Activated CD8-positive, alpha-beta T cell treated with anti-CD3 and anti-CD28 coated beads for 36 hours (primary cell): ENCODE results near the gene FSTL4. TPM values are rescaled to one million over a fixed set of nuclear protein-coding genes. Genes with fewer than 3 reads are reported as not detected.

Source experiments
- ATAC-seq: fragments of 200-7000 bp; cut with Tn5 transposase; one replicate; pipeline ENCODE4 v1.10.0; 2021; ENCODE audit warnings: mild to moderate bottlenecking, moderate library complexity
- CTCF ChIA-PET: fragments of 350-600 bp; sonication (Branson Sonifier 250); formaldehyde crosslinking; loops from one replicate; lab custom pipeline; 2021; ENCODE audit warnings: antibody characterized with exemption; lab: Charles Lee
- POLR2A ChIA-PET: fragments of 350-600 bp; sonication (Branson Sonifier 250); formaldehyde crosslinking; loops from one replicate; lab custom pipeline; 2021; ENCODE audit warnings: antibody characterized with exemption; lab: Charles Lee
- DNase-seq: peaks from one replicate; pipeline ENCODE4 v3.0.0-alpha.2; 2020
- H3K27ac Mint-ChIP-seq: one replicate; pipeline ENCODE4 v1.8.0; 2021; ENCODE audit warnings: mild to moderate bottlenecking, mixed read lengths
- H3K27me3 Mint-ChIP-seq: one replicate; pipeline ENCODE4 v1.8.0; 2021; ENCODE audit warnings: mixed read lengths
- H3K36me3 Mint-ChIP-seq: one replicate; pipeline ENCODE4 v1.8.0; 2021; ENCODE audit warnings: low read depth, mixed read lengths
- H3K4me1 Mint-ChIP-seq: one replicate; pipeline ENCODE4 v1.8.0; 2021; ENCODE audit warnings: low read depth, mixed read lengths
- H3K4me3 Mint-ChIP-seq: one replicate; pipeline ENCODE4 v1.8.0; 2021; ENCODE audit warnings: mild to moderate bottlenecking, moderate library complexity, mixed read lengths
- H3K9me3 Mint-ChIP-seq: one replicate; pipeline ENCODE4 v1.8.0; 2021; ENCODE audit warnings: mixed read lengths
- CTCF ChIP-seq: fragments of 200-600 bp; IDR thresholded peaks from one replicate; pipeline ENCODE4 v1.8.0; 2022; ENCODE audit warnings: antibody characterized with exemption, mild to moderate bottlenecking
- intact Hi-C: fragments of 100-400 bp; cut with micrococcal nuclease; formaldehyde crosslinking; loops from one replicate; pipeline ENCODE4 v1.10.0; 2022
- total RNA-seq, 2 experiments: library from RNA; stranded (reverse); gene quantifications; one replicate each; pipeline ENCODE4 v1.2.3, GENCODE V29; 2021

The FSTL4 gene
- total RNA-seq, 2 experiments from 2014 or later: not detected

DNA sequence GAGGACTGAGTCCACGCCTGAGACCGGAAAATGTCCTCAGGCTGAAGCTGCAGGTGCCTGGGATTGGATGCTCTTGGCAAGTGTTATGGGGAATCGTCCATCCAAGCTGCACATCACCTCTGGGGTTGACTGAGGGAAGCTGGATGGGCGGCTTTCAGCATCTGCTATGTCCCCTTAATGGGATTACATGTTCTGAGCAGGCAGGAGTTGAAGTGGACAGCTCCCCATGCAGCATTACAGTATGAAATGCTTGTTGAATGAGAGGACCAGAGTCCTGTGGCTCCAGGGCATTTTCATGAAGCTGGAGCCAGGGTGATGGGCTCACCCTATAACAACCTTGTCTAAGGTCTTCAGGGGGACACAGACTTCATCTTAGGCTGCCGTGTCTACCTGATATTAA, 289.6 kb downstream of the FSTL4 start:
- no peak overlapping the region for H3K4me3 Mint-ChIP-seq
- intact Hi-C loops: no loop called here
- H3K36me3 Mint-ChIP-seq: no peaks in the 10 kb centered on the region
- no peak overlapping the region for H3K27ac Mint-ChIP-seq
- peaks cover 14% of the 10 kb centered on the region for H3K4me1 Mint-ChIP-seq
- no peak for DNase-seq
- no peak for ATAC-seq
- ChIA-PET POLR2A (interaction anchor here (1.2 kb wide), 1 partner anchor 682 kb away, joined by 3 read pairs; the partner anchor contains the start of gene VDAC1), CTCF (interaction anchor here (0.7 to 1.3 kb wide), 2 partner anchors 16 to 43 kb away, joined by 3 to 4 read pairs; no protein-coding TSS in a partner anchor)
- no peak for TF ChIP-seq CTCF
- no peaks in the 10 kb centered on the region for H3K9me3 Mint-ChIP-seq
- no peaks in the 10 kb centered on the region for H3K27me3 Mint-ChIP-seq

DNA sequence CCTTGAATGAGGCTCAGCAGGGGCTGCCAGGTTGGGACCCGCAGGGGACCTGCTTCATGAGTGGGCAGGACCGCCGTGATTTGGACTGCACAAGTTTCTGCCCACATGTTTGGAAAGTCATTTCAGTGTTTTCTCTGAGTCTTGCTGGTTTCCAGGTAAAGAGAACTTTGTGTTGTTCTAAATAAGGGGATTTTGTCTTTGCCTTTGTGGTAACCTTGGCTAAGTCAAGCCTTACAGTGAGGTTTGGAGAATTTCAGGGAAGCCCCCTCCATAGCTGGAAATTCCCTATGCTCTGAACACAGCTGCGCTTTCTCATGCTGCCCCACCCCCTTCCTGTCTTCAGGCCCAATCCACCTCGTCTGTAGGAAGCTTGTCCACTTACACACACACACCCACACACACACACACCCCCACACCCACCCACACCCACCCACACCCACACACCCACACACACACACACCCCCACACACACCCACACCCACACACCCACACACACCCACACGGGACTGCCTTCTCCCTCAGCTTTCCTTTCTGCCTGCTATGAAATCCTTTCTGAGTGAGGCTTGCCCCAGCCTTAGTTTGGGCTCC, 290.4 kb downstream of the FSTL4 start:
- DNase-seq: peak; percentile 76
- peak overlapping the region; percentile 19 for H3K27ac Mint-ChIP-seq
- no peak overlapping the region for H3K4me3 Mint-ChIP-seq
- H3K27me3 Mint-ChIP-seq: no peaks in the 10 kb centered on the region
- no peaks in the 10 kb centered on the region for H3K36me3 Mint-ChIP-seq
- H3K9me3 Mint-ChIP-seq: no peaks in the 10 kb centered on the region
- no peak for TF ChIP-seq CTCF
- intact Hi-C loops: no loop called here
- peaks cover 14% of the 10 kb centered on the region for H3K4me1 Mint-ChIP-seq
- ATAC-seq: peak; percentile 86
- ChIA-PET POLR2A (interaction anchor here (0.9 to 1.2 kb wide), 2 partner anchors 9 to 682 kb away, joined by 3 read pairs; partner anchors contain the start of gene VDAC1), CTCF (interaction anchor here (1.2 to 1.3 kb wide), 2 partner anchors 43 to 100 kb away, joined by 4 read pairs; no protein-coding TSS in a partner anchor)

DNA sequence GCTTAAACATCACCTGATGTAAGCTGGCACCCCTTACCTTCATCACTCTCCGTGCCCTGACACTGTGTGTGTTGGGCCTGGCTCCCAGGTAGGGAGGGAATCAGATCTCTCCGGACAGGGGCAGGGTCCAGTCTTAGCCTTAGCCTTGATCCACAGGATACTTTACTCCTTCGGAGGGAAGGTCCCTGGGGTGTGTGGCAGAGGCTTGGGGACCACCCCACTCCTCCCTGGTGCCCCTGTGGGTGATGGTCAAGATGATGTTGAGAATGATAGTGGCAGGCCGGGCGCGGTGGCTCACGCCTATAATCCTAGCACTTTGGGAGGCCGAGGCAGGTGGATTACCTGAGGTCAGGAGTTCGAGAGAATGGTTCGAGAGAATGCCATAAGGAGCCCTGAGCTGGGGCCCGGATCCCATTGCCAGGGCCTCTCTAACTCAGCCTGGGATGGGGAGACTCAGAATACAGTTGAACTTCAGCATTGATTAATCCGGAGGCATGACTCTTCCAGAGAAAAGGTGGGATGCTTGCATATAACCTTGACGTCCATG, 291.0 kb downstream of the FSTL4 start:
- no peak for ATAC-seq
- no peak for DNase-seq
- H3K27ac Mint-ChIP-seq: no peak overlapping the region
- no peak for TF ChIP-seq CTCF
- H3K36me3 Mint-ChIP-seq: no peaks in the 10 kb centered on the region
- no peaks in the 10 kb centered on the region for H3K27me3 Mint-ChIP-seq
- intact Hi-C loops: no loop called here
- H3K4me3 Mint-ChIP-seq: no peak overlapping the region
- POLR2A ChIA-PET: interaction anchor here (0.9 kb wide), 1 partner anchor 9 kb away, joined by 3 read pairs; no protein-coding TSS in a partner anchor
- no peaks in the 10 kb centered on the region for H3K9me3 Mint-ChIP-seq
- CTCF ChIA-PET: interaction anchor here (1.2 to 1.3 kb wide), 2 partner anchors 44 to 100 kb away, joined by 4 read pairs; no protein-coding TSS in a partner anchor
- H3K4me1 Mint-ChIP-seq: peaks cover 14% of the 10 kb centered on the region

DNA sequence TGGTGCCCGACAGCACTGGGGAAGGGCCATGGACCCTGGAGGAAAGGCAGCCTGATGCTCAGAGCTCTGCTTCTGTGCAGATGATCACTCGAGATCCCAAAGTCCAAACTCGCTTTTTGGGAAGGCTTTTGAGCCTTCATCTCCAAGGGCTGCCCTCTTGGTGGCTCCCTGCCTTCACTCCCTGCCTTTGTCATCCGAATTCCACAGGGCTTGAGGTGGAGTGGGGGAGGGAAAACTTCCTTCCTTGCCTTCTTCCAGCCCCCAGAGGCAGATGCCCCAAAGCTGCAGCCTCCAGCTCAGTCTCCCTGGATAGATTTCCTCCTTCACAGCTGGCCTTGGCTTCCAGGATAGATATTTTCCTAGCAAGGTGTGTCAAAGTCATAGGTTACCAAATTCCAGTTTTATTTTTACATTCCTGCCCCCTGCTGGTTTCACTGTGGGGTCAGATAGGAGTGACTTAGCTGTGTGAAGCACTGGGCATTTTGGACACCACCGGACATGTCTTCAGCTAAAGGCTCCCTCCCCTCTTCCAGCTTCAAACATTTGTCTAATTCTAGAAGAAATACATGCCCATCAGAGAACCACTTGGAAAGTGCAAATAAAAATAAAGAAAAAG, 292.3 kb downstream of the FSTL4 start:
- no peaks in the 10 kb centered on the region for H3K9me3 Mint-ChIP-seq
- peaks cover 12% of the 10 kb centered on the region for H3K4me1 Mint-ChIP-seq
- ChIA-PET CTCF (interaction anchor here (0.9 to 1.7 kb wide), 4 partner anchors 8 to 209 kb away, joined by 3 to 4 read pairs (median 3); no protein-coding TSS in a partner anchor), POLR2A (interaction anchor here (1.0 kb wide), 1 partner anchor 9 kb away, joined by 3 read pairs; no protein-coding TSS in a partner anchor)
- no peak for ATAC-seq
- TF ChIP-seq CTCF: no peak
- H3K36me3 Mint-ChIP-seq: no peaks in the 10 kb centered on the region
- intact Hi-C loops: no loop called here
- H3K27me3 Mint-ChIP-seq: no peaks in the 10 kb centered on the region
- no peak overlapping the region for H3K27ac Mint-ChIP-seq
- no peak for DNase-seq
- no peak overlapping the region for H3K4me3 Mint-ChIP-seq
